GM21515 (cell line): ENCODE measurements around the gene BLNK.
"Not testable (repeated sequence)": the region's sequence is repeated elsewhere in the genome, so short reads cannot be mapped to it uniquely, and the experiment has no call there.

Source experiments
- ATAC-seq: cut with Tn5 transposase; IDR thresholded peaks from one replicate; pipeline ENCODE4 v1.9.1; 2021; ENCODE audit not compliant: unreplicated experiment

Gene BLNK

DNA sequence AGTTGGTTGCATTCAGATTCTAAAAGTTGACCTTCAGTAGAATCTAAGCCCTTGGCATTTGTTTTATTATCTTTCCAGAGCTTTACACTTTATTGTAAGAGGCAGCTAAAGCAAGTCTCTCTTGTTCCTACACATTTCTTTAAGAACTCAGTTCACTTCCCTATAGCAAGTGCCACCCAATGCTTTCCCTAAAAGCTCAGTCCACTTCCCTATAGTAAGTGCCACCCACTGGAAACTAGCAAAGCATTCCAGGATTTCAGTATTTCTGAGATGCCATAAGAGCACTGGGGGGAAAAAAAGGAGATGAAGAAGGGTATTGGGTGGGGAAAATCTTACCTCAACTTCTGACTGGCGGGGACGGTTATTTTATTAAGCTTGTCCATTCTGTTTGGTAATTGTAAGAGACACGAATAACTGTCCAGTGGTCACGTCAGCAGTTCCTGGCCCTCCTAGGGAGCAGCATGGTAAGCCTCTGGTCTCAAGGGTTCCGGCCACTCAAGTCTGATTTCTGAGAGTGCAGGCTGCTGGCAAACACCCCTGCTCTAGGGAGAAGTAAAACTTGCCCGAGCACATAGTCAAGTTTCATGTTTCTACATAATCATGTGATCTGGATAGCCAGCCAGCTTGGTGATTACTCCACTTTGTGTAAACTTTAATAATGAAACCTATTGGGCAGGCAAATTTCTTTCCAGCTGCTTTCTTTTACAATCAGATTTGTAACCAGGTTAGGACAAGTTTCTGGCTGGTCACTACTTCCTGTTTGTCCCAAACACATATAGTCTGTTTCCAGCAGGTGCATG, at the start of gene BLNK:
Gene BLNK, minus strand, starts transcription at position 554 of the 800 bp plus-strand sequence. Its CDS starts 171 bp downstream, at position 383.
- peak; percentile 68 for ATAC-seq

DNA sequence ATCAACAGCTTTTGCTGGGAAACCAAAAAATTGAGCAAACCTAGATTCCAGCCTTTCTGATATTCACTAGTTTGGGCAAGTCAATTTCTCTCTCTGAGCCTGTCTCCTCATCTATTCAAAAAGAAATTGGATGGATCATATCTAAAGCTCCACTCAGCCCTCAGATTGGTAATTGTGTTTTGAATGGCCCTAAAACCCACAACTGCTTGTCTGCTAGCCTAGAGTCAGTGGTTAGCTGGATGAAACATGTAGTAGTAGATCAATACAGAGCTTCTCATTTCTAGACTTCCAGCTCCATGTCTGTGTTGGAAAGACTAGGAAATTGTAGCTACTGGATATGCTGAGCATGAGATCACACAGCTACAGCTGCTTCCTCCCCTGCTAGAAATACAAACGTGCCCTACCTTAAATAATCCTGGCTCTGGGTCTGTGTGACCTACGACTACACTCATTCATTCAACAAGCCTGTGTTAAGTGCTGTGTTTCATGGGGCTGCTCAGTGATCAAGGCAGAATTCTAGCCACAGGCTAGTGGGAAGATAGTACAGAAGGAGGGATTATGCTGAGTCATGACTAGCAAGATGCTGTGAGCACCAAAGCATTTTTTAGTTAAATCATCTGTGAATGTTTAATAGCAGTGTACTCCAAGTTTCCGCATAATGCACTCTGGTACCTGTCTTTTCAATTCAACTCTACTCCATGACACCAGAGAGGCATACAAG, 48.5 kb upstream of the BLNK start:
- ATAC-seq: no peak

DNA sequence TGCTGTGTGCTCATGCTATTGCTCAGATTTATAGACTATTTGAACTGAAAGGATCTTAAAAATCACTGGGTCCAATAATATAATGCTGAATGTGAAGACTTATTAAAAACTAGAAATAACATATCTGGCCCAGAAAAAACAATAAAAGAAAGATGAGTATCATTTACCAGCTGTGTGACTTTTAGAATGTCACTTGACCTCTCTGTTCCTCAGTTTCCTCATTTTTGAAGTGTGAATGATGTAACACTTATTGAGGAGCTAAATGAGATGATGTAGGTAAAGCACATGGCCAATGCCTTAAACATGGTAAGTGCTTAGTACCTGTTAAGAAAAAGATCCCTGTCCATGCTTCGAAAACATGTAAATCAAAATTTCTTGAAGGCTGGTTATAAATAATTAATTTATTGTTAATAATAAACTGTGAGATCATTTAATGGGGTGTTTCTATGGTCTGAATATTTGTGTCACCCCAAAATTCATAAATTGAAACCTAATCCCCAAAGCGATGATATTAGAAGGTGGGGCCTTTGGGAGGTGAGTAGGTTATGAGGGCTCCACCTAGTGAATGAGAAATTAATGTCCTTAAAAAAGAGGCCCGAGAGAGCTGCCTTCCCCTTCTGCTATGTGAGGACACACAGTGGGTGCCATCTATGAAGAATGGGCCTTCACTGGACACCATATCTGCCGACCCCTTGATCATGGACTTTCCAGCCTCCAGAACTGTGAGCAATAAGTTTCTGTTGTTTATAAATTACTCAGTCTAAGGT, 45.9 kb upstream of the BLNK start:
- no peak for ATAC-seq

DNA sequence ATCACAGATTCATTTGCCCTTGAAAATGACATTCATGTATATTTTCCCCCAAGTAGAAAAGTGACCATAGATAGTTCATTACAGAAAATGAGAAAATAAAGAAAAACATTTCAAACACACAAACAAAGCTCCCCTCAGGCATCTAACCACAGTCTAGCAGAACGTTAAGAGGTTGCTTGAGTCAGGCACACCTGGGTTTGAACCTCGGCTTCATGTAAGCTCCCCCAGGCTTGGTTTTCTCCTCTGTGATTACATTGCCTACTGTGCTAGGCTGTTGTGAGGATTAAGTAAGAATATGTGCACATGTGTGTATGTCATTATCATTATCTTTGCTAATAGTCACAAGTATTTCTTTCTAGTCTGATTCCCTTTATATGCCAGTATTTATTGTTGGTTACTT, 42.0 kb upstream of the BLNK start:
- ATAC-seq: no peak

DNA sequence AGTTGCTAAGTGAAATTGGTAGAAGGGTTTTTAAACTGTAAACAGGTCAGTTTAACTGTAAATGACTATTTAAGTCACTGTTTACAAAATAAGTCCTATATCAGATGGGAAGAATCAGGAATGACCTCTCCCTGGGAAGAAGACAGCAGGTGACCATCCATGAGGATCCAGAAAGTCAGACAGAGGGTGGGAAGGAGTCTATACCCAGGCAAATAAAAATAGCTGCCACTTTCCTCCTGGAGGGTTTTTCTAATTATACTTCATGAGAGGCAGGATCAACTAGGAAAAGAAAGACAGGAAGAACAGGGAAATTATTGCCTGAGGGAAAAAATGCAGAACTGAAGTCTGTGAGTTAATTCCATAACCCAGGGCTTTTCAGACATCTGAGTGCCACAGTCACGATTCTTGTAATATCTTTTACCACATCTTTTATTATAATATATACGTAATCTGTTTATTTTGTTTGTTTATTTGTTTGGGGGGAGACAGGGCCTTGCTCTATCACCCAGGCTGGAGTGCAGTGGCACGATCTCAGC, 39.9 kb upstream of the BLNK start:
- ATAC-seq: no peak

DNA sequence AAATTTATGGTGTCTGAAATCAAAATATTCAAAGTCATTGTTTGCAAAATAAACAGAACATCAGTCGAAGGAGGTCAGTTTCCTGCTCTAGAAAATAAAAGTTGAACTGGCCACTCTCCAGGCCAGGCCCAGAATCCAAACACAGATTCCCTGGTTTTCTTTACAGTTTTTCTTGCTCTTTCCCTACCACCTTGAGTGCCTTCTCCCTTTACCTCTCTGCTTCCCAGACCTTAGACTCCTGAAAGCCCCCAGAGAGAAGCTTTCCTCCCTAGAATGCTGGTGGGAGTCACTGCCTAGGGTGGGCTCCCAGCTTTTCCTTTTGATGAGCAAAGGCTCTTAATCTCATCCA, 38.9 kb upstream of the BLNK start:
- ATAC-seq: no peak

DNA sequence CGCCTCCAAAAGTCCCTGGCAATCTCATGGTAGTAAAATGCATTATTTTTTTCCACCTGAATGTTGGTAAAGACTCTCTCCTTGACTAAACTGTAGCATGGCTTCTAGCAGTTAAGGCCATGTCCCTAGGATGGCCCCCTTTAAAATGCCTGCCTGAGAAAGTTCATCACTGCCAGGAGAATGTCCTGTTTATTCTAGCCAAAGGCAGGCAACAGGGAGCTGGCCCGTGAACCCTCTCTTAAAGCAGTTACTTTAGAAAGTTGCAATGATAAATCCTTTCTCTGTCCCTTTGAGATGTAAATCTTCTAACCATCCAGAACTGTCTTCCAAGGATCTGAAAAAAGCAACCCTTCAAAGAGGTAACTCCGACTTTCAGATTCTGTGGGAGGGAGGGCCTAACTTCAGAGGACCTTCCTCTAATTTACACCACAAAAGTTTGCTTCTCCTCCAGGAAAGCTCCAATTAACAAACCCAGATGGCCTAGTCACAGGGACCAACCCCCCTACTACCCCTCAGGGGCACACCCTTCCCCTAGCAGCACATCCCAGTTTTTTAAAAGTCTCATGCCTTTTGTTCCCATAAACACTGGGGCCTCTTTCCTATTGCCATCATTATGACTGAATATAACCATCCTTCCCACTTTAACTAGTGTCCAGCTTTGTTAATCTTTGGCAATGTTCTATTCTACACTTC, 38.4 kb upstream of the BLNK start:
- ATAC-seq: no peak

DNA sequence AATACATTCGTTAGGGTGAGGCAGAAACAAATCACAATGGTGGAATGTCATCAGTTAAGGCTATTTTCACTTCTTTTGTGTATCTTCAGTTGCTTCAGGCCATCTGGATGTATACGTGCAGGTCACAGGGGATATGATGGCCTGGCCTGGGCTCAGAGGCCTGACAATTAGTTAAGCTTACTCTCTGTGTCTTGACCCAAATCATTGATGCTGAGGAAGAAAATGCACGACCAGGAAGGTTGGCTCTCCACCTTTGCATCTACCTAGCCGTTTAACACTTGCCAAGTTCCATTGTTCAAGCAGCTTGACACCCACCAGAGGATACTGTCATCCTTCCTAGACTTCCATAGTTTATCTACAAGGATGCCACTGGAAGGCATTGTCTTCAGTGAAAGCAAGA, 37.5 kb upstream of the BLNK start:
- ATAC-seq: not testable (repeated sequence)

DNA sequence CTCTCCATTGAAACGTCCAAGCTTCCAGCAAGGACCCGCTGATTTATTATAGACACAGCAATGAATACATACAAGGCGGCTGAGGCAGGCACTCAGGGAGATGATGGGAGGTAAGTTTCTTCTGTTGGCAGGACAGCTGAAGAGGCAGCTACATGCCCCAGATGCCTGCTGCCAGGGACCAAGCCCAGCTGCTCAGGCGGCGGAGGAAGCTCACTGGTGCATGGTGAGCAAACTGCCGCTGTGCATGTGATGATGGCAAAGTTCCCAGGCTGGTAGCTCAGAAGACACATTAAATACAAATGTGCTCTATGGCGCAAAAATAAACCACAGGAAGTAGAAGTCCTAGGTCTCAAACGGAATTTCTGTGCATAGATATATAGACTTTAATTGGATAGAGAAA, 35.1 kb upstream of the BLNK start:
- no peak for ATAC-seq

DNA sequence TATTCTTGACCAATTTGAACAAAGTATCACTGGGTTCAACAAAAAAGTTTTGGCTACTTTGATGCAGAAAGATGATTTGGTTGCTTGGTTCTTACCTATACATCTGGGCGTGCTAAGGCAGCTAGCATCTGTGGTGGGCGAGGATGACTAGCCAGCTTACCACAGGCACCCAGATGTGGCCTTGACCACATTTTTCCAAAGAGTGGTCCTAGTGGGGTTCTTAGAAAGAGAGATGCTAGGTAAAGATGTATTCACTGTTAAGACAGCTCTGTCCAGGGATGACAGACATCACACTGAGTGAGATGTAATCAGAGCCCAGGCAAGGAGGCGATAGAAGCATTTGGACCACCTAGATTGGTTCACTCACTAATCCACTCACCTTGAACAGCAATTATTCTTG, 33.6 kb upstream of the BLNK start:
- ATAC-seq: no peak

DNA sequence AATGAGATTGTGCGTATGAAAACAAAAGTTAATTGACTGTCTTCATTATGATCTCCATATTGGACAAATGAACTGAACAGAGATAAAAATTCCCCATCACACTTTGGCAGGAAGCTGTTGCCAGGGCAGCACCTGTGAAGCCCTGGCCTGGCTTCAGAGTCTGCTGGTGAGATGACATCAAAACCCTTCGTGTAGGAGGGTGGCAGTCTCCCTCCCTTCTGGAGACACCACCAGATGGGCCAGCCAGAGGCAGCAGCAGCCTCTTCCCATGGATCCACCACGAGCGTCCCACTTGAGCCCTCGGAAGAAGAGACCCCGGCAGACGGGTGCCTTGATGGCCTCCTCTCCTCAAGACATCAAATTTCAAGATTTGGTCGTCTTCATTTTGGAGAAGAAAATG, 32.9 kb upstream of the BLNK start, which contains the start of gene DNTT:
Gene DNTT, plus strand, starts transcription at position 205 of the 400 bp plus-strand sequence. Its CDS starts 64 bp downstream, at position 269.
- no peak for ATAC-seq

DNA sequence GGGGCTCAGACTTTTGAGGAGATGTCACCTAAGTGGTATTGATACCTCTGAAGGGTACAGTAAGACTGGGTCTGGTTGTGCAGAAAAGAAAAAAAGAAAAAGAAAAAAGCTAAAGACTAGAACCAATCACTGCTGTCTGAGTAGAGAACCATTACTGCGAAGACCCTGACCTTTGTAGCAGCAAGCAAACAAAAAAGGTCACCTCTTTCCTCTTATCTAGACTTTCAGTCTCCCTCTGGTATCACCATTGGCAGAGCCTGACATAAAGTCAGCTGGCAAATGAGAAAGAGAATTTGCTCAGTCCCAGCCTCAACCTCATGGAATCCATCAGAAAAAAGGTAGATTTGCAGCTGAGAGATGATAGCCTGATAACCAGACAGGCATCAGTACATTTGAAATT, 30.2 kb upstream of the BLNK start:
- no peak for ATAC-seq

DNA sequence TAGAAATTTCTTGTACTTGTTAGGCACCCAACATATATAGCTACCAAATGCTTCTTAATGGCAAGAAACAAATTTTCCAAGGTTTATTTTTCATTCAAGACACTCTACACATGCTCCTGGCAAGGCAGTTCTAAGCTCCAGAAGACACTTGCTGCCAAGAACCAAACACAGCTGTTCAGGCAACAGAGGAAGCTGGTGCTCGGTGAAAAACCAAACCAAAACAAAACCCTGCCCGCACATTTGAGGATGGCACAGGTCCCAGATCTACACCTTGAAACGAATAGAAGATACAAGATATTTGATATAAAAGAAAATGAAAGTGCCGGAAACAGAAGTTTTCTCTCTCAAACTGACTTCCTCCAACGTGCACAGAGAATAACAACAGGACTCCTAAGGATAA, 28.0 kb upstream of the BLNK start:
- ATAC-seq: no peak

DNA sequence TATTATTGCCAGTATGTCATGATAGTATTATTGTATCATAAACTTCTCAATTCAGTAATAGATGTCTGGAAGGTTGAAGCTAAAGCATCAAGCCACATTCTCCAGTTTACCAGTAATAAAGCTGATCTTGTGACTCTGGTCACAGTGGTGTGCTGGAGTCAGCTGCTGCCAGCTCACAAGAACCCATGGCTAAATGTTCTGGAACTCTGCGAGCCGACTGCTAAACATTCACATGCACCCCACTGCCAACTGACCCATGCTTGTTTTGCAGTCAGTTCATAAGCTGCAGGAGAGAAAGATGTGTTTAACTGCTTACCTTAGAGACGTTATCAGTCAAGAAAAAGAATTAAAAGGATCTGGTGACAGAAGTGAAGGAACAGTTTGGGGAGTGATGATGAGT, 27.0 kb upstream of the BLNK start:
- no peak for ATAC-seq

DNA sequence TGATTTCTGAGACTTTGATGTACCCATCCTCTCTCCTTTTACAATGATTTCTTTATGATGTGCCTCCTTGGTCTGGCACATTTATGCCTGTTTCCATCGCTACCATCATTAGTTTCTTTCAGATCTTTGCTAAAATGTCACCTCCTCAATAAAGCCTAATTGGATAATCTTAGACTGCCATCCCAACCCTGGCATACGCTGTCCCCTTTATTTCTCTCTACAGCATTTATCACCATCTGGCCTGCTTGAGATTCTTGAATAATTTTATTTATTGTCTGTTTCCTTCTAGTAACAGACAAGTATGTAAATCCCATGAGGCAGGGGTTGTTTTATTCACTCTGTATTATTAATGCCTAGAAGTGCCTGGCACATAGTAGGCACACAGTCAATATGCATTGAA, 26.1 kb upstream of the BLNK start:
- ATAC-seq: no peak

DNA sequence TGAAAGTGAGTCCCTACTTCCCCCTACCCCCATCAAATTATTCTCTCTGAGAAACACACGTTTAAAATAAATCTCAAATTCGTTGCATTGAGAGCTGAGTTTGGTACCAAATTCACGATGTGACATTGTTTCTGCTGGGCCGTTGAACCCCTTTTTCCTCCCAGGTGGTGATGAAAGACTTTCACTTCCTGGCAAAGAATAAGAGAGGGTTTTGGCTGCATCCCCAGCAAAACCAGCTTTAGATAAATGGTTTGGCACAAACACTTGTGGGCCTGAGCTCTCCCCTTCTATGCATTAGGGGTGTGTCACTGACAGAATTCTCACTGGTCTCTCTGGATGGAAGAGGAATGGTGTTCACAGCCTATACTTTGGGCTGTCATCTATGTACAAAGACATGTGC, 24.1 kb upstream of the BLNK start:
- ATAC-seq: no peak

DNA sequence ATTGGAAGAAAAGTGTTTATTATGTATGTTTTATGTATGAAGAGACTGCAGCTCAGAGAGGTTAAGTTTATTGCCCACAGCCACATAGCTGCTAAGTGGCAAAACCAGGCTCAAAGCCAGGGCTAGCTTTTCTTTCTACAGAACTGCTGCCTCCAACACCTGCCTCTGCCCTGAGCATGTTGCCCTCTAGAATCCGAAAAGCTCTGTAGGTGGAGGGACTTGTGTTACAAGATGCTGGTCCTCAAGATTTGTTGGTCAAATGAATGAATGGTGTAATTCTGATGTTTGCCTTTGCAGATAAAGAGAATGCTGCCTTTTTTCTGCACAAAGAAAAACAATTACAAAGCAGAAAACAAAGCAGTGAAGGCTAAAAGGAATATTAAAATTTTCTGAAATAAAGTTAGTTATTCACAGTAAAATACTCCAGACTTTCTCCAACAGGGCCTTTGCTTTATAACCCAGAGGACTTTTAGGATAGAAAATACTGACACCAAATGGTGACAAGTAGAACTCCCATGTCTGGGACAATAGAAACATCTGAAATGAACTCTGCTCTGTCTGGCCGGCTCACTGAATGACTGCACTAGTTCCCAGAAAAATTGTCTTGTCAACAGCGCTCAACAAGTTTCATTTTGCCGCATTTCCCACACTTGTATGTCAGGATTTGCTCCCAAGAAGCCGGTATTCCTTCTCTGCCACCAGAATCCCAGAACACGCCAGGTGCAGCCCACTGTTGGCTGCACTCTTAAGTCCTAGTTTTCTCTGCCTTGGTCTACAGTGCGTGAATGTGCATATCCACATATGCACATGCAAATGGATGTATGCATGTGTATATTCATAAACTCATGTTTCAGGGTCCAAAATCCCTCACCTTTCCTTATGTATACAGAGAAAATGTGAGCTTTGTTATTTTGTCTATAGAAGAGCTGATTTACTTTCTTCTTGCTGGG, 21.9 kb upstream of the BLNK start:
- peak; percentile 49 for ATAC-seq

DNA sequence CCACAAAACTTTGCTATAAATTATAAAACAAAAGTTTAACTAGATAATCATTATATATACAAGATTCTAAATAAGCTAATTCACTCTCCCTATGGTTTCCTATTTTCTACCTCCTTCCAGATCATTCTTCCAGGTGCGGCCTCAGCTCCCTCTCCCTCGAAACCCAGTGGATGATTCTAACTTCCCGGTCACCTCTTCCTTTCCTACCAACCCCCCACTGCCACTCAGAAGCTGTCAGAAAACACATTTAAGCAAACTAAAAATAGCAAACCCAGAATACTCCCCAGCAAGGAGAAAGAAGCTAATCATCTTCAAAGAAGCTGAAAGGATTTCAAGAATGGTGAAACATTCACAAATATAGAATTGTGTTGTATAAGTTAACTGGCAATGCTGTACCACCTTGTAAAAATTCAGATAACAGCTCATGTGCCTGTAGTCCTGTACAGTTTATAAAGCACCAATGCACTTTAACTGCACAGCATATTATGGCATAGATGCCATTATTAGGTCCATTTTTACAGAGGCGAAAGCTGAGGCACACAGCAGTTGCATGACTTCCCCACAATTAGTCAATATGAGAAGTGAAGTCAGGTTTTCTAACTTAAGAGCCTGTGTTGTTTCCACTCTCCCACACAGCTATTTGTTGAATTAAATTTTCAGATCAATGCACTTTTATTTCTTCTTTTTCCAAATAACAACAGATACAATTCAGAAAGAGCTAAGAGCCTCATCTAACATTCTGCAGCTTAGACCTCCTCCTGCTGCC, 19.2 kb upstream of the BLNK start:
- no peak for ATAC-seq
